ENCODE results near the gene EIF4G3. TPM values are rescaled to one million over a fixed set of nuclear protein-coding genes. Genes with fewer than 3 reads are reported as not detected.

EIF4G3 gene
- total RNA-seq, 4 donors from 2014 or later = 56.6 to 131 (median 70.8) TPM

- Histone ChIP-seq H3K27ac (no peak overlapping the region), H3K9me3 (no peaks in the 10 kb centered on the region), H3K4me3 (no peak overlapping the region), H3K27me3 (no peaks in the 10 kb centered on the region), H3K36me3 (peaks cover 0 to 4% (median 0%) of the 10 kb centered on the region in 3 donors), H3K4me1 (no peaks in the 10 kb centered on the region)
- no peak for TF ChIP-seq POLR2A (IDR thresholded peaks at IDR 0.05)
- TF ChIP-seq, protein P1, sequence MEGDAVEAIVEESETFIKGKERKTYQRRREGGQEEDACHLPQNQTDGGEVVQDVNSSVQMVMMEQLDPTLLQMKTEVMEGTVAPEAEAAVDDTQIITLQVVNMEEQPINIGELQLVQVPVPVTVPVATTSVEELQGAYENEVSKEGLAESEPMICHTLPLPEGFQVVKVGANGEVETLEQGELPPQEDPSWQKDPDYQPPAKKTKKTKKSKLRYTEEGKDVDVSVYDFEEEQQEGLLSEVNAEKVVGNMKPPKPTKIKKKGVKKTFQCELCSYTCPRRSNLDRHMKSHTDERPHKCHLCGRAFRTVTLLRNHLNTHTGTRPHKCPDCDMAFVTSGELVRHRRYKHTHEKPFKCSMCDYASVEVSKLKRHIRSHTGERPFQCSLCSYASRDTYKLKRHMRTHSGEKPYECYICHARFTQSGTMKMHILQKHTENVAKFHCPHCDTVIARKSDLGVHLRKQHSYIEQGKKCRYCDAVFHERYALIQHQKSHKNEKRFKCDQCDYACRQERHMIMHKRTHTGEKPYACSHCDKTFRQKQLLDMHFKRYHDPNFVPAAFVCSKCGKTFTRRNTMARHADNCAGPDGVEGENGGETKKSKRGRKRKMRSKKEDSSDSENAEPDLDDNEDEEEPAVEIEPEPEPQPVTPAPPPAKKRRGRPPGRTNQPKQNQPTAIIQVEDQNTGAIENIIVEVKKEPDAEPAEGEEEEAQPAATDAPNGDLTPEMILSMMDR (IDR thresholded peaks at IDR 0.05) = no peak
- no peak for DNase-seq
Measured at GRCh38 chr1:20936621-20937020, 240.1 kb downstream of the EIF4G3 start.

- DNase-seq = no peak
- no peak for TF ChIP-seq POLR2A (IDR thresholded peaks at IDR 0.05)
- TF ChIP-seq, protein P1 (IDR thresholded peaks at IDR 0.05) = no peak
Measured at GRCh38 chr1:20936216-20936615, 240.5 kb downstream of the EIF4G3 start.

GRCh38 chr1:20935717-20936116 is 241.0 kb downstream of the EIF4G3 start:
- H3K4me1 ChIP-seq = no peaks in the 10 kb centered on the region
- no peaks in the 10 kb centered on the region for H3K36me3 ChIP-seq
- no peak overlapping the region for H3K4me3 ChIP-seq
- TF ChIP-seq, protein P1 (IDR thresholded peaks at IDR 0.05) = no peak
- no peak for TF ChIP-seq POLR2A (IDR thresholded peaks at IDR 0.05)
- no peaks in the 10 kb centered on the region for H3K27me3 ChIP-seq
- no peak overlapping the region for H3K27ac ChIP-seq
- H3K9me3 ChIP-seq = no peaks in the 10 kb centered on the region
- no peak for DNase-seq

More at GRCh38 chr1:20936216-20936615, 240.5 kb downstream of the EIF4G3 start:
- Histone ChIP-seq H3K27ac (no peak overlapping the region), H3K27me3 (no peaks in the 10 kb centered on the region), H3K4me1 (no peaks in the 10 kb centered on the region), H3K36me3 (no peaks in the 10 kb centered on the region), H3K9me3 (no peaks in the 10 kb centered on the region), H3K4me3 (no peak overlapping the region)

- H3K4me1 ChIP-seq = no peaks in the 10 kb centered on the region
- H3K27me3 ChIP-seq = no peaks in the 10 kb centered on the region
- TF ChIP-seq, protein P1 (IDR thresholded peaks at IDR 0.05) = no peak
- TF ChIP-seq POLR2A (IDR thresholded peaks at IDR 0.05) = no peak
Measured at GRCh38 chr1:20932437-20932977, 244.2 kb downstream of the EIF4G3 start.

DNA sequence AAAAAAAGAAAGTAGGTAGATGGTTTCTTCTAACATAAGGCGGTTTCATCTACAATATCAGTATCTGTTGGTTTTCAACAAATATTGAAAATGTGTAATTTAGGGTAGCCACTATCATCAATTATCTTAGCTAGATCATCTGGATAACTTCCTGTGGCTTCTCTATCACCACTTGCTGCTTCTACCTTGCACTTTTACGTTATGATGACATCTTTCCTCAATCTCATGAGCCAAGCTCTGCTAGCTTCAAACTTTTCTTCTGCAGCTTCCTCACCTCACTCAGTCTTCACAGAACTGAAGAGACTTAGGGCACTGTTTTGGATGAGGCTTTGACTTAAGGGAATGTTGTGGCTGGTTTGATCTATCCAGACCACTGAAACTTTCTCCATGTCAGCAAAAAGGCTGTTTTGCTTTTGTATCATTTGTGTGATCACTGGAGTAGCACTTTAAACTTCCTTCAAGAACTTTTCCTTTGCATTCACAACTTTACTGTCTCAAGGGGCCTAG is 244.7 kb downstream of the EIF4G3 start:
- Histone ChIP-seq H3K4me1 (no peaks in the 10 kb centered on the region), H3K27ac (no peak overlapping the region), H3K36me3 (no peaks in the 10 kb centered on the region), H3K27me3 (no peaks in the 10 kb centered on the region), H3K9me3 (no peaks in the 10 kb centered on the region), H3K4me3 (no peak overlapping the region)
- TF ChIP-seq, protein P1 (IDR thresholded peaks at IDR 0.05) = no peak
- TF ChIP-seq POLR2A (IDR thresholded peaks at IDR 0.05) = no peak
- DNase-seq = no peak

More at GRCh38 chr1:20932437-20932977, 244.2 kb downstream of the EIF4G3 start:
- DNase-seq = no peak
- H3K4me3 ChIP-seq = no peak overlapping the region
- H3K36me3 ChIP-seq = no peaks in the 10 kb centered on the region
- no peaks in the 10 kb centered on the region for H3K9me3 ChIP-seq
- no peak overlapping the region for H3K27ac ChIP-seq
